Measurements from ENCODE around the gene UNC13C.

The UNC13C gene

GRCh38 chr15:54083991-54084390, 105.8 kb downstream of the UNC13C start:
- no peak for FAIRE-seq
- TF ChIP-seq POLR2AphosphoS5 (IDR thresholded peaks at IDR 0.05; ENCODE audit: low read depth, low read length) (no peak), POLR2A (IDR thresholded peaks at IDR 0.05; ENCODE audit: low read depth, low read length) (no peak), TAF1 (IDR thresholded peaks at IDR 0.05; ENCODE audit: borderline replicate concordance, low read depth, low read length) (no peak)

DNA sequence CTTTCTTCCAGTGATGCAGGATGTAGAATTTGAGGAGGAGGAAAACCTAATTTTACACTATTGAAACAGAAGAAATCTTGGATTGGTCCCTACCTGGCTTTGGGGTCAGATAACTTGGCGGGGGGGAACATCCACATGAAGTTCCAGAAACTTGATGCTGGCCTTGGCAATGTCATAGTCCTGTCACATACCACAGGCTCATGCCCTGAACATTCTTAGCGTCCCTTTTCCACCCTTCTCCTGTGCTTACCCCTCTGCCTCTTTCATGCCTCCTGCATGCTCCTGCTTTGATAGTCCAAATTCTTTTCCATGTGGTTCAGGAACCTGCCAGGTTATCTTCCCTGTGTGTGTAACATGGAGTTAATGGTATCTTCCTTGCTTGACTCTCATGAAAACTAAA, 110.6 kb downstream of the UNC13C start:
- TF ChIP-seq POLR2AphosphoS5 (IDR thresholded peaks at IDR 0.05; ENCODE audit: low read depth, low read length) (no peak), POLR2A (IDR thresholded peaks at IDR 0.05; ENCODE audit: low read depth, low read length) (no peak), TAF1 (IDR thresholded peaks at IDR 0.05; ENCODE audit: borderline replicate concordance, low read depth, low read length) (no peak)
- DNase-seq (ENCODE audit: insufficient read length) (no peak), FAIRE-seq (no peak)

More at GRCh38 chr15:54083991-54084390, 105.8 kb downstream of the UNC13C start:
- no peak for DNase-seq (ENCODE audit: insufficient read length)

GRCh38 chr15:54089776-54090175, 111.5 kb downstream of the UNC13C start:
- DNase-seq (ENCODE audit: insufficient read length): no peak
- TF ChIP-seq POLR2A (IDR thresholded peaks at IDR 0.05; ENCODE audit: low read depth, low read length): no peak
- TF ChIP-seq POLR2AphosphoS5 (IDR thresholded peaks at IDR 0.05; ENCODE audit: low read depth, low read length): no peak
- TF ChIP-seq TAF1 (IDR thresholded peaks at IDR 0.05; ENCODE audit: borderline replicate concordance, low read depth, low read length): no peak

GRCh38 chr15:54091651-54092050, 113.4 kb downstream of the UNC13C start:
- DNase-seq (ENCODE audit: insufficient read length): no peak
- TF ChIP-seq TAF1 (IDR thresholded peaks at IDR 0.05; ENCODE audit: borderline replicate concordance, low read depth, low read length) (no peak), POLR2A (IDR thresholded peaks at IDR 0.05; ENCODE audit: low read depth, low read length) (no peak), POLR2AphosphoS5 (IDR thresholded peaks at IDR 0.05; ENCODE audit: low read depth, low read length) (no peak)
- no peak for FAIRE-seq

More at GRCh38 chr15:54089776-54090175, 111.5 kb downstream of the UNC13C start:
- no peak for FAIRE-seq

GRCh38 chr15:54094661-54095060, 116.4 kb downstream of the UNC13C start:
- FAIRE-seq (no peak), DNase-seq (ENCODE audit: insufficient read length) (no peak)
- TF ChIP-seq POLR2A (IDR thresholded peaks at IDR 0.05; ENCODE audit: low read depth, low read length) (no peak), POLR2AphosphoS5 (IDR thresholded peaks at IDR 0.05; ENCODE audit: low read depth, low read length) (no peak), TAF1 (IDR thresholded peaks at IDR 0.05; ENCODE audit: borderline replicate concordance, low read depth, low read length) (no peak)

GRCh38 chr15:54097019-54097418, 118.8 kb downstream of the UNC13C start:
- no peak for TF ChIP-seq POLR2A (IDR thresholded peaks at IDR 0.05; ENCODE audit: low read depth, low read length)
- TF ChIP-seq POLR2AphosphoS5 (IDR thresholded peaks at IDR 0.05; ENCODE audit: low read depth, low read length): no peak
- TF ChIP-seq TAF1 (IDR thresholded peaks at IDR 0.05; ENCODE audit: borderline replicate concordance, low read depth, low read length): no peak
- no peak for DNase-seq (ENCODE audit: insufficient read length)
- FAIRE-seq: no peak

DNA sequence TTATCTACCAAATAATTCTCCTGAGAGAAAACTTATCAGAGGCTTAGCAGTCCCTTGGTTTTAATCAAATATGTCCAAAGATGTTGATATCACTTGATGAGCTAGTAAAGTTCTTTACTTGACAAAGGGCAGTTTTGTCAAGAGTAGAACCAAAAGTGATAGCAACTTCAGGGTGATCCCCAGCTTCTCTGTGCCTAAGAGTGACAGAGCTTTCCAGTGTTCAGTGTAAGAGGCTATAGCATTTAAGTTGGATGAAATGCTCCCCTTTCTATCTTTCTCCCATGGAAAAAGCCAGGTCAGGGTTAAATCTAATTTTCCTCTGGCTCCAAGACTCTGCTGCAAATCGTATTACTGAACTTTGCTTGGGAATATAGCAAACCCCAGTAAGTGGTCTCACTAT, 120.8 kb downstream of the UNC13C start:
- TF ChIP-seq TAF1 (IDR thresholded peaks at IDR 0.05; ENCODE audit: borderline replicate concordance, low read depth, low read length): no peak
- DNase-seq (ENCODE audit: insufficient read length): no peak
- FAIRE-seq: no peak

DNA sequence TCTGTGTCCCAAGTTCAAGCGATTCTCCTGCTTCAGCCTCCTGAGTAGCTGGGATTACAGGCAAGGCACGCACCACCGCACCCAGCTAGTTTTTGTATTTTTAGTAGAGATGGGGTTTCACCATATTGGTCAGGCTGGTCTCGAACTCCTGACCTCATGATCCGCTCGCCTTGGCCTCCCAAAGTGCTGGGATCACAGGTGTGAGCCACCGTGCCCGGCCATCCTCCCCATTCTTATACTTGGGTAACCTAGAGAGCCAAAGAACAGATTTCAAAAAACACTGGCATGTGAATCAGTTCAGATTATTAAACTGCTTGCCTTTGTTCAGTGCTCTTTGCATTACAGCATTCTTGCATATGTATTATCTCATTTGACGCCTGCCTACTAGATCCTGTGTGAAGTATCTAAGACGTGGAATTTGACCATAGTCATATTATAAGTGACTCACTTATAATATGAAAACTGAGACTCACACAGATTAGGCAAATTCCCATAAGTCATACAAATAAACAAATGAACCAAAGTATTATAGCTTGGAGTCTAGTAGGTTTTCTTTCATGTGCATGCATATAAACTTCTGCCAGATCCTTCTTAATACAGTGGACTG, 123.5 kb downstream of the UNC13C start:
- no peak for FAIRE-seq

DNA sequence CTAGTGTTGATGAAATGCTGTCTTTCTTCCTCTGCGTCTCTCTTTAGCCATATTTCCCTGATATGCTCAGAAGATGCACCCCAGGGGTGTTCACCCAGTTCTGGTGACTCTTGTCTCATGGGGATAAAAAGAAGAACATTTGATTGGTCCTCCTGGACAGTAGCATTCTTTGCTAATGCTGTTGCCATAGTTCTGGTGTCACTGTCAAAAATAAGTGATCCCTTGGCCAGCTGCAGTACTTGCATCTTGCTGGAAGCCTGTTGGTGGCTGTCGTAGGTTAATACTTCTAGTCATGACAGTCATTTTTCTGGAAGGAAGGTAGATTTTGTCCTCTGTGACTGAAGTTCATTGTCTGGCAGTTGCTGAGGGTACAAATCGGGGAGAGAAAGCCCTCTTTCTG, 124.5 kb downstream of the UNC13C start:
- no peak for TF ChIP-seq POLR2A (IDR thresholded peaks at IDR 0.05; ENCODE audit: low read depth, low read length)
- no peak for TF ChIP-seq POLR2AphosphoS5 (IDR thresholded peaks at IDR 0.05; ENCODE audit: low read depth, low read length)
- DNase-seq (ENCODE audit: insufficient read length) (no peak), FAIRE-seq (no peak)

More for the DNA sequence above, 123.5 kb downstream of the UNC13C start:
- DNase-seq (ENCODE audit: insufficient read length): no peak
- TF ChIP-seq TAF1 (IDR thresholded peaks at IDR 0.05; ENCODE audit: borderline replicate concordance, low read depth, low read length): no peak
- TF ChIP-seq POLR2A (IDR thresholded peaks at IDR 0.05; ENCODE audit: low read depth, low read length): no peak
- TF ChIP-seq POLR2AphosphoS5 (IDR thresholded peaks at IDR 0.05; ENCODE audit: low read depth, low read length): no peak

DNA sequence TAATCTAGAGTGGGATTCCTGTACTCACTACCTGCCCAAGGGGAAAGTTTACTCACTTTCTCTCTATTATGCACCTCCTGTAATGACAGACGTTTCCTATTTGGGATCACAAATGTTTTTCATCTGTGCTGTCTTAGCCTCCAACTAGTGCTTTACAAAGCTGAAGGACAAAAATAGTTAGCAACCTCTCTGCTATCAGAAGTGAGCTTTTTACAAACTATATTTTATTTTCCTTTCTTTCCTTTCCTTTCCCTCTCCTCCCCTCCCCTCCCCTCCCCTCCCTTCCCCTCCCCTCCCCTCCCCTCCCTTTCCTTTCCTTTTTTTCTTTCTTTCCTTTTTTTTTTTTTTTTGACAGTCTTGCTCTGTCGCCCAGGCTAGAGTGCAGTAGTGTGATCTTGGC, 130.8 kb downstream of the UNC13C start:
- DNase-seq (ENCODE audit: insufficient read length): no peak
- FAIRE-seq: no peak
- TF ChIP-seq POLR2AphosphoS5 (IDR thresholded peaks at IDR 0.05; ENCODE audit: low read depth, low read length) (no peak), TAF1 (IDR thresholded peaks at IDR 0.05; ENCODE audit: borderline replicate concordance, low read depth, low read length) (no peak), POLR2A (IDR thresholded peaks at IDR 0.05; ENCODE audit: low read depth, low read length) (no peak)

DNA sequence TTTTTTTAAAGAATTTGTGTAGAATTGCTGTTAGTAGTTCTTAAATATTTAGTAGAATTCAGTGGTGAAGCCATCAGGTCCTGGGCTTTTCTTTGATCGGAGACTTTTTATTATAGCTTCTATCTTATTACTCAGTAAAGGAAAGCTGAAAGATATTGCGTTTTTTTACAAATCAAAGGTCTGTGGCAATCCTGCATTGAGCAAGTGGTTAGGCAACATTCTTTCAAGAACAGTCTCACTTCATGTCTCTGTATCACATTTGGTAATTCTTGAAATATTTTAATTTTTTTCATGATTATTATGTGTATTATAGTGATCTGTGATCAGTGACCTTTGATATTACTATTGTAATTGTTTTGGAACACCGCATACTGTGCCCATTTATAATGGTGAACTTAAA, 140.8 kb downstream of the UNC13C start:
- FAIRE-seq: no peak
- TF ChIP-seq TAF1 (IDR thresholded peaks at IDR 0.05; ENCODE audit: borderline replicate concordance, low read depth, low read length) (no peak), POLR2A (IDR thresholded peaks at IDR 0.05; ENCODE audit: low read depth, low read length) (no peak), POLR2AphosphoS5 (IDR thresholded peaks at IDR 0.05; ENCODE audit: low read depth, low read length) (no peak)
- no peak for DNase-seq (ENCODE audit: insufficient read length)

DNA sequence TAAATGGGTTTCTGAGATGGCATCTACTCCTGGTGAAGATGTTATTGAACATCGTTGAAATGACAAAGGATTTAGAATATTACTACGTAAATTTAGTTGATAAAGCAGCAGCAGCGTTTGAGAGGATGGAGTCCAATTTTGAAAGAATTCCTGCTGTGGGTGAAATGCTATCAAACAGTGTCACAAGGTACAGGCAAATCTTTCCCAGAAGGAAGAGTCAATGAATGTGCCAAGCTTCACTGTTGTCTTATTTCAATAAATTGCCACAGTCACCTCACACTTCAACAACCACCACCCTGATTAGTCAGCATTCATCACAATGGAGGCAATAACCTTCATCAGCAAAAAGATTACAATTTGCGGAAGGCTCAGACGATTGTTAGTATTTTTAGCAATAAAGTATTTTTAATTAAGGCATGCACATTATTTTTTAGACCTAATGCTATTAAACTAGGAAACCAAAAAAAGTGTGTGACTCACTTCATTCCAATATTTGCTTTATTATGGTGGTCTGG, 142.8 kb downstream of the UNC13C start:
- DNase-seq (ENCODE audit: insufficient read length) (no peak), FAIRE-seq (no peak)
- no peak for TF ChIP-seq POLR2AphosphoS5 (IDR thresholded peaks at IDR 0.05; ENCODE audit: low read depth, low read length)
- TF ChIP-seq TAF1 (IDR thresholded peaks at IDR 0.05; ENCODE audit: borderline replicate concordance, low read depth, low read length): no peak
- no peak for TF ChIP-seq POLR2A (IDR thresholded peaks at IDR 0.05; ENCODE audit: low read depth, low read length)

Measured in GM12892 (cell line).